Activated naive CD4-positive, alpha-beta T cell treated with anti-CD3 and anti-CD28 coated beads, Interleukin-2, amount 50 U/mL, for 72 hours (primary cell): Measurements from ENCODE around the gene CREBZF. TPM values are rescaled to one million over a fixed set of nuclear protein-coding genes. Genes with fewer than 3 reads are reported as not detected.
A peak's percentile ranks its signal among the peaks of the same experiment; 100 is the strongest.
"Not testable (repeated sequence)": the region's sequence is repeated elsewhere in the genome, so short reads cannot be mapped to it uniquely, and the experiment has no call there.

ENCODE experiments used
- ATAC-seq, 2 donors: fragments of 150-1000 bp; cut with Tn5 transposase; 2 replicates each; pipeline ENCODE4 v1.10.0; 2021; ENCODE audit warnings: mild to moderate bottlenecking in 2 of 2, moderate library complexity in 2 of 2
- DNase-seq, 2 donors: peaks; one replicate each; pipeline ENCODE4 v3.0.0; 2021 to 2022; ENCODE audit warnings: low spot score in 2 of 2
- H3K27ac Mint-ChIP-seq, 2 donors: one replicate each; pipeline ENCODE4 v1.8.0; 2022; ENCODE audit warnings: mild to moderate bottlenecking in 2 of 2, mixed read lengths in 2 of 2
- H3K36me3 Mint-ChIP-seq, 2 donors: one replicate each; pipeline ENCODE4 v1.8.0; 2022; ENCODE audit warnings: mixed read lengths in 2 of 2
- H3K9me3 Mint-ChIP-seq, 2 donors: one replicate each; pipeline ENCODE4 v1.8.0; 2022; ENCODE audit warnings: mixed read lengths in 2 of 2
- total RNA-seq, 2 donors: library from RNA; stranded (reverse); gene quantifications; one replicate each; pipeline ENCODE4 v1.2.3, GENCODE V29; 2022

CREBZF gene
- total RNA-seq, 2 donors from 2014 or later: 61.0 to 65.7 TPM

- DNase-seq (no peak), ATAC-seq (no peak)
- Mint-ChIP-seq H3K27ac (no peak overlapping the region), H3K9me3 (no peaks in the 10 kb centered on the region), H3K36me3 (peaks cover 2 to 12% of the 10 kb centered on the region in 2 donors)
These were observed 12.0 kb downstream of the CREBZF start for GRCh38 chr11:85652786-85653447.

GRCh38 chr11:85651118-85651517, 13.8 kb downstream of the CREBZF start:
- DNase-seq (no peak), ATAC-seq (no peak)
- H3K9me3 Mint-ChIP-seq: no peaks in the 10 kb centered on the region
- peaks cover 6 to 16% of the 10 kb centered on the region in 2 donors for H3K36me3 Mint-ChIP-seq
- H3K27ac Mint-ChIP-seq: peak overlapping the region in 1 of 2 donors; percentile 86

GRCh38 chr11:85647604-85648299, 17.2 kb downstream of the CREBZF start, which contains the start of gene TMEM126A:
Gene TMEM126A, plus strand, starts transcription at chr11:85647967. Its CDS starts 2,289 bp downstream, at chr11:85650256.
- H3K27ac Mint-ChIP-seq: peak within 1 kb of the TSS; percentile 92 to 99
- peak; percentile 97 to 98 for ATAC-seq
- DNase-seq: peak; percentile 91 to 92
- no peaks in the 10 kb centered on the region for H3K9me3 Mint-ChIP-seq
- peaks cover 6 to 16% of the 10 kb centered on the region in 2 donors for H3K36me3 Mint-ChIP-seq

GRCh38 chr11:85647078-85647477, 17.9 kb downstream of the CREBZF start:
- peak in 1 of 2 donors; percentile 7 for ATAC-seq
- H3K9me3 Mint-ChIP-seq: no peaks in the 10 kb centered on the region
- no peak for DNase-seq

GRCh38 chr11:85643191-85643614, 21.7 kb downstream of the CREBZF start:
- ATAC-seq (no peak), DNase-seq (no peak)
- Mint-ChIP-seq H3K9me3 (no peaks in the 10 kb centered on the region), H3K36me3 (peaks cover 6 to 11% of the 10 kb centered on the region in 2 donors), H3K27ac (no peak overlapping the region)

More at GRCh38 chr11:85647078-85647477, 17.9 kb downstream of the CREBZF start:
- peak overlapping the region; percentile 92 to 99 for H3K27ac Mint-ChIP-seq
- H3K36me3 Mint-ChIP-seq: peaks cover 6 to 16% of the 10 kb centered on the region in 2 donors

GRCh38 chr11:85634747-85635146, 30.2 kb downstream of the CREBZF start:
- DNase-seq (no peak), ATAC-seq (no peak)
- Mint-ChIP-seq H3K9me3 (no peaks in the 10 kb centered on the region), H3K27ac (no peak overlapping the region), H3K36me3 (peaks cover 6 to 13% of the 10 kb centered on the region in 2 donors)

GRCh38 chr11:85628771-85629341, 36.1 kb downstream of the CREBZF start:
- H3K36me3 Mint-ChIP-seq: peaks cover 13 to 19% of the 10 kb centered on the region in 2 donors
- no peaks in the 10 kb centered on the region for H3K9me3 Mint-ChIP-seq
- H3K27ac Mint-ChIP-seq: peak overlapping the region; percentile 97 to 99
- ATAC-seq: peak; percentile 2 to 11
- no peak for DNase-seq

GRCh38 chr11:85627998-85628770, 36.7 kb downstream of the CREBZF start, which contains the start of gene TMEM126B:
Gene TMEM126B, plus strand, starts transcription at chr11:85628593. Its CDS starts 15 bp downstream, at chr11:85628608.
- Mint-ChIP-seq H3K9me3 (no peaks in the 10 kb centered on the region), H3K36me3 (peaks cover 13 to 19% of the 10 kb centered on the region in 2 donors), H3K27ac (peak within 1 kb of the TSS; percentile 97 to 99)
- ATAC-seq: peak; percentile 94 to 96
- peak; percentile 94 to 96 for DNase-seq

GRCh38 chr11:85627332-85627997, 37.5 kb downstream of the CREBZF start, which contains the start of gene DLG2:
Gene DLG2, minus strand, starts transcription at chr11:85627344.
- H3K36me3 Mint-ChIP-seq: peaks cover 13 to 19% of the 10 kb centered on the region in 2 donors
- ATAC-seq: no peak
- no peaks in the 10 kb centered on the region for H3K9me3 Mint-ChIP-seq
- peak within 1 kb of the TSS; percentile 97 to 99 for H3K27ac Mint-ChIP-seq
- peak in 1 of 2 donors; percentile 16 for DNase-seq

GRCh38 chr11:85626496-85626895, 38.4 kb downstream of the CREBZF start:
- H3K27ac Mint-ChIP-seq: peak overlapping the region; percentile 73 to 99
- DNase-seq: no peak

GRCh38 chr11:85620256-85620655, 44.7 kb downstream of the CREBZF start:
- Mint-ChIP-seq H3K9me3 (no peaks in the 10 kb centered on the region), H3K36me3 (no peaks in the 10 kb centered on the region), H3K27ac (peak overlapping the region in 1 of 2 donors; percentile 7)
- no peak for DNase-seq
- ATAC-seq: peak in 1 of 2 donors; percentile 74

More at GRCh38 chr11:85626496-85626895, 38.4 kb downstream of the CREBZF start:
- peaks cover 6 to 19% of the 10 kb centered on the region in 2 donors for H3K36me3 Mint-ChIP-seq
- ATAC-seq: no peak
- no peaks in the 10 kb centered on the region for H3K9me3 Mint-ChIP-seq

- peak; percentile 49 to 86 for ATAC-seq
- Mint-ChIP-seq H3K27ac (peak overlapping the region in 1 of 2 donors; percentile 7), H3K36me3 (no peaks in the 10 kb centered on the region), H3K9me3 (no peaks in the 10 kb centered on the region)
- DNase-seq: peak in 1 of 2 donors; percentile 57
These were observed 45.4 kb downstream of the CREBZF start for GRCh38 chr11:85619499-85619898.

GRCh38 chr11:85611643-85612042, 53.3 kb downstream of the CREBZF start:
- not testable (repeated sequence) for H3K27ac Mint-ChIP-seq, ATAC-seq, DNase-seq, H3K9me3 Mint-ChIP-seq
- peaks cover 5 to 11% of the 10 kb centered on the region in 2 donors for H3K36me3 Mint-ChIP-seq
